Activated naive CD4-positive, alpha-beta T cell treated with anti-CD3 and anti-CD28 coated beads for 36 hours (primary cell): Measurements from ENCODE around the gene CNTN4. TPM values are rescaled to one million over a fixed set of nuclear protein-coding genes. Genes with fewer than 3 reads are reported as not detected.

ENCODE experiments used
- CTCF ChIA-PET: fragments of 350-600 bp; sonication (Branson Sonifier 250); formaldehyde crosslinking; loops from one replicate; lab custom pipeline; 2021; ENCODE audit warnings: antibody characterized with exemption; lab: Charles Lee
- DNase-seq: peaks from one replicate; pipeline ENCODE4 v3.0.0-alpha.2; 2020
- H3K27ac Mint-ChIP-seq: one replicate; pipeline ENCODE4 v1.8.0; 2021; ENCODE audit warnings: mild to moderate bottlenecking, mixed read lengths
- H3K27me3 Mint-ChIP-seq: one replicate; pipeline ENCODE4 v1.8.0; 2021; ENCODE audit warnings: low read depth, mixed read lengths
- H3K36me3 Mint-ChIP-seq: one replicate; pipeline ENCODE4 v1.8.0; 2021; ENCODE audit warnings: low read depth, mixed read lengths
- H3K4me1 Mint-ChIP-seq: one replicate; pipeline ENCODE4 v1.8.0; 2021; ENCODE audit warnings: low read depth, mixed read lengths
- H3K4me3 Mint-ChIP-seq: one replicate; pipeline ENCODE4 v1.8.0; 2021; ENCODE audit warnings: mild to moderate bottlenecking, moderate library complexity, mixed read lengths
- H3K9me3 Mint-ChIP-seq: one replicate; pipeline ENCODE4 v1.8.0; 2021; ENCODE audit warnings: mixed read lengths
- intact Hi-C: fragments of 100-400 bp; cut with micrococcal nuclease; formaldehyde crosslinking; loops from one replicate; pipeline ENCODE4 v1.15.1; 2023
- total RNA-seq, 2 experiments: library from RNA; stranded (reverse); gene quantifications; one replicate each; pipeline ENCODE4 v1.2.3, GENCODE V29; 2021

Gene CNTN4
- total RNA-seq, 2 experiments from 2014 or later, result not detected

DNA sequence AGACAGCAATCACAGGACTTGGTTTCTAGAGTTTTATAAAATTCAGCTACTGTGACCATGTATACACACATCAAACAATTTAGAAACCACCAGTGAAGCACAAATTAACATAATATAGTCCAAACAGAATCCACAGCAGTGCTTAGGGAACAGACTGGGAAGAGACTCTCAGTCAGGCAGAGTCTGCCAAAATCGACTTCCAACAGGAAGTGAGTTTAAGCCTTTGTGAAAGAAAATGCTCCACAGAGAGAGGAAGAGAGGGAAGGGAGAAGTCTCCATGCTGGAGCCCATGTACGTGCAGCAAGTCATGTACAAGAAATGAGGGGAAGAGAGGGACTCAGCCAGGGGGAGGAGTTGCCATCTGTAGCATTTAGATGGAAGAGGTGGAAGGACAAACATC, 838.9 kb downstream of the CNTN4 start:
- CTCF ChIA-PET, result interaction anchor here (0.6 kb wide), 1 partner anchor 15 kb away, joined by 3 read pairs; no protein-coding TSS in a partner anchor
- peaks cover 6% of the 10 kb centered on the region for H3K27me3 Mint-ChIP-seq
- H3K9me3 Mint-ChIP-seq, result no peaks in the 10 kb centered on the region
- H3K27ac Mint-ChIP-seq, result no peak overlapping the region
- no peaks in the 10 kb centered on the region for H3K4me1 Mint-ChIP-seq
- no peak for DNase-seq
- no peak overlapping the region for H3K4me3 Mint-ChIP-seq
- intact Hi-C loops, result no loop called here
- no peaks in the 10 kb centered on the region for H3K36me3 Mint-ChIP-seq

DNA sequence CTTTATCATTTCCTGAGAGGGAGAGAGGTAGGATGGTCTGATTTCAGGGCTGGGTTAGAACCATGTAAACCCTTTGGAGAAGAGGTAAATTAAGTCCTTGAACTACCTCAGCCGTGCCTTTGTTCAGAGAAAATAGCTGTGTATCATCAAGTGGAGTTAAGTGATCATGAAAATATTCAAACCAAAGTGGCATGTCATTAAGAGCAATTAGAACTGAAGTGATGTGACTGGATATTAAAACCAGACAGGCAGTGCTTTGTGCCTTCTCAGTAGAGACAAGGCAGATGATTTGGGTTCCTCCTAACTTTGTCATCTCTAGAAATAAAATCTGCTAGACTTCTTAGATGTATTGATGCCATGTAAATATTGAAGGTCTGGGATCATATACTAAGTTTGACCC, 840.0 kb downstream of the CNTN4 start:
- intact Hi-C loops, result no loop called here
- DNase-seq, result no peak
- Mint-ChIP-seq H3K9me3 (no peaks in the 10 kb centered on the region), H3K36me3 (no peaks in the 10 kb centered on the region), H3K27me3 (peaks cover 6% of the 10 kb centered on the region), H3K4me3 (no peak overlapping the region), H3K27ac (no peak overlapping the region), H3K4me1 (no peaks in the 10 kb centered on the region)
- CTCF ChIA-PET, result no interaction called here

DNA sequence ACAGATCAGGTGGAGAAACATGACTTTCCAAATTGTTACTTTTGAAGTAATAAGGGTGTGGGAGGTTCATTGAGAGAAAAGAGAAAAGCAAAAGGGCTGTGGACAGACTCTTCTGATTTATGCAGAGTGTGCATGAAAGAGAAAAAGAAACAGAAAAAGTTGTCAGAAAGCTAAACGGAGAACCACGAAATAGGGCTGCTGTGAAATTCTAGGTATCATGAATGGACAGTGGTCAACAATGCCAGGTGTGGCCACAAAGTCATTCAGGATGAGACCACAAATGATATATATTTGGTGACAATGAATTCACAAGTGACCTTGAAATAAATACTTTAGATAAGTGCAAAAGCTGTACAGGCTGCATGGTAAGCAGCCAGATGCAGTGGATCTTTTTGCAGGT, 841.4 kb downstream of the CNTN4 start:
- intact Hi-C loops, result no loop called here

DNA sequence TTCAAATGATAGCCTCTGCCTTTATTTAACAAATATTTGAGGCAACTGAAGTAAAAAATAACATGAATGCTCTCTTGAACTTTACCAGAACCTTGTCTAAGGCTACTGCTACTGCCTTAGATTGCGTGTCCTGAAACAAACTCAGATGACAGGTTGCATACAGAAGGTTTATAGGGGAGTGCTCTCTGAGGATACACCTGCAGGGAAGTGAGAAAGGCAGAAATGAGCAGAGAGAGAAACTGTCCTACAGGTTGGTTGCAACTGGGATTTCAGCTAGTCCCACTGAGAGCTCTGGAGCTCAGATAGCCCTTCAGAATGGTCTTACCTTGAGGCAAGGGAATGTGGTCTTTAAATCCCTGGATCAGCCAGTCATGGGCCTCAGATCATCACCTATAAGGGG, 846.0 kb downstream of the CNTN4 start:
- H3K9me3 Mint-ChIP-seq, result no peaks in the 10 kb centered on the region
- DNase-seq, result no peak
- intact Hi-C loops, result no loop called here
- no peak overlapping the region for H3K4me3 Mint-ChIP-seq
- peaks cover 5% of the 10 kb centered on the region for H3K27me3 Mint-ChIP-seq
- no peak overlapping the region for H3K27ac Mint-ChIP-seq
- no peaks in the 10 kb centered on the region for H3K4me1 Mint-ChIP-seq
- CTCF ChIA-PET, result no interaction called here
- no peaks in the 10 kb centered on the region for H3K36me3 Mint-ChIP-seq

More for the DNA sequence above, 841.4 kb downstream of the CNTN4 start:
- Mint-ChIP-seq H3K9me3 (no peaks in the 10 kb centered on the region), H3K27ac (no peak overlapping the region), H3K4me3 (no peak overlapping the region), H3K27me3 (peaks cover 6% of the 10 kb centered on the region), H3K4me1 (no peaks in the 10 kb centered on the region), H3K36me3 (no peaks in the 10 kb centered on the region)
- no peak for DNase-seq
- CTCF ChIA-PET, result interaction anchor here (1.1 kb wide), 1 partner anchor 18 kb away, joined by 6 read pairs; no protein-coding TSS in a partner anchor

DNA sequence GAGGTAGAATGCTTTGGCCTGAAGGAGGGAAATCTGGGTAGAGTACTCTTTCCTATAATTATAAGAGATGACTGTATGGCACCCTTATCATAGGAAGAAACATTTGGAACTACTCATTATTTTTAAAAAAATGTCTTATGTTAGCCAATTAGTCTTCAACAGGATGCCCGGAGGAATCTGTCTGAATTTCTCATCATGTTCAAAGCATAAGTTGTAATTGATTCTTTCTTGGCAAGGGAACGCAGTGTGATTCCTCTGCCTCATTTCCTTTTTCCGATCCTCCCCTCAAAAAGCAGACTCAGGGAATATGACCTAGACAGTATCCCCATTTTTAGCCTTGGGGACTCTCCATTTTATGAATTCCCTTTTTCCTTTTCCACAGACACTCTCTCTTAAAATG, 846.5 kb downstream of the CNTN4 start:
- CTCF ChIA-PET, result no interaction called here
- Mint-ChIP-seq H3K27me3 (peaks cover 5% of the 10 kb centered on the region), H3K4me3 (no peak overlapping the region), H3K36me3 (no peaks in the 10 kb centered on the region), H3K27ac (no peak overlapping the region), H3K4me1 (no peaks in the 10 kb centered on the region), H3K9me3 (no peaks in the 10 kb centered on the region)
- intact Hi-C loops, result no loop called here
- no peak for DNase-seq

DNA sequence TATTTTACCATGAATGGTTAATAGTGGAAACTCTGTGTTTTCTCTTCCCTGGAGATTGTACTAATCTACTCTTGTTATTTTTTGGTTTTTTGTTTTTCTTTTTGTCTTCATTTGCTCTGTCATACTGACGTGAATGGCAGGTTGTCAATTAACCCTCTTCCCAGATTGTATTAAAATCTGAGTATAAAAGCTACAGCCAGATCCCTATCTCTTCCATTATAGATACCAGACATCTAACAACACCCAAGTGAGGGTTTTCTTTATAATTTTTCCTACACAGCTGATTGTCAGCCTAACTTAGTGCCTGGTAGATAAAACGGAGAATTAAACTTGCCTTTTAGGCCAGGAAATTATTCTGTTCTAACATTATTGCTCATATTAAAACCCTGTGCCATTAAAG, 848.9 kb downstream of the CNTN4 start:
- Mint-ChIP-seq H3K27ac (no peak overlapping the region), H3K9me3 (no peaks in the 10 kb centered on the region), H3K36me3 (no peaks in the 10 kb centered on the region), H3K27me3 (peaks cover 2% of the 10 kb centered on the region), H3K4me3 (no peak overlapping the region), H3K4me1 (no peaks in the 10 kb centered on the region)
- DNase-seq, result no peak
- CTCF ChIA-PET, result interaction anchor here (0.6 kb wide), 2 partner anchors 135 to 274 kb away, joined by 3 to 4 read pairs; no protein-coding TSS in a partner anchor
- intact Hi-C loops, result no loop called here

DNA sequence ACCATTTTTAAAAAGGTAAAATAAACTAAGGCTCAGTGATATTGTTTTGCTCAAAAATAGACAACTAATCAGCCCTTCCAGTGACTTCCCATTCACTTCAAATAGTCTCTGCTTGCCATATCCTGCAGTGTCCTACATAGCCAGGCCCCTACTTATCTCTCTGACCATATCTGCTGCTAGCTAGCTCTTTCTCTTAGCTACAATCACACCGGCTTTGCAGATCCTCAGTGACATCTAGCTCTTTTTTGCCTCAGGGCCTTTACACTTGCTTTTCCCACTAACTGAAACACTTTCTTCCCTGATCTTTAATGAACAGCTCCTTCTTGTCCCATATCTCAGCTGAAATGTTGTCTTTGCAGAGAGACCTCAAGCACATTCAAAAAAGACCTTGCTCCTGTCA, 850.2 kb downstream of the CNTN4 start:
- Mint-ChIP-seq H3K9me3 (no peaks in the 10 kb centered on the region), H3K27ac (no peak overlapping the region), H3K36me3 (no peaks in the 10 kb centered on the region), H3K27me3 (peaks cover 2% of the 10 kb centered on the region), H3K4me3 (no peak overlapping the region), H3K4me1 (no peaks in the 10 kb centered on the region)
- no peak for DNase-seq
- CTCF ChIA-PET, result no interaction called here
- intact Hi-C loops, result no loop called here

DNA sequence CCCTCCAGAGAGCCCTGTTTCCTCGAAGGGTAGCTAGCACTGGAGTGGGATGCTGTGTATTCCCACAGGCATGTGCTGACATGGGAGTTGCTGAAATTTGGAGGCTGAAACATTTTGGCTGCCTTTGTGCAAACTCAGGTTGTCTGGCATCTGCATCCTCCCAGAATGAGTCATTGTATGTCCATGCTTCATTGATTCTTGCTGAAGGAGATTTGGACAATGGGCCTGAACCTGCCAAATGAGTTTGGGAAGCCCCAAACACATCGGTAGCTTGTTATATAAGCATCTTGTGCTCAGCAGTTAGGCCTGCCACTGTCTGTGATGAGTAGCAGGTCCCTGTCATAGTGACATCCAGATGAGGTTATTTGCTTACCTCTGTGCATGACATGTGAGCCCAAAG, 851.5 kb downstream of the CNTN4 start:
- Mint-ChIP-seq H3K9me3 (no peaks in the 10 kb centered on the region), H3K4me3 (no peak overlapping the region), H3K27me3 (peaks cover 2% of the 10 kb centered on the region), H3K27ac (no peak overlapping the region), H3K36me3 (no peaks in the 10 kb centered on the region), H3K4me1 (no peaks in the 10 kb centered on the region)
- DNase-seq, result no peak
- CTCF ChIA-PET, result interaction anchor here (1.4 kb wide), 1 partner anchor 28 kb away, joined by 3 read pairs; no protein-coding TSS in a partner anchor
- intact Hi-C loops, result no loop called here

DNA sequence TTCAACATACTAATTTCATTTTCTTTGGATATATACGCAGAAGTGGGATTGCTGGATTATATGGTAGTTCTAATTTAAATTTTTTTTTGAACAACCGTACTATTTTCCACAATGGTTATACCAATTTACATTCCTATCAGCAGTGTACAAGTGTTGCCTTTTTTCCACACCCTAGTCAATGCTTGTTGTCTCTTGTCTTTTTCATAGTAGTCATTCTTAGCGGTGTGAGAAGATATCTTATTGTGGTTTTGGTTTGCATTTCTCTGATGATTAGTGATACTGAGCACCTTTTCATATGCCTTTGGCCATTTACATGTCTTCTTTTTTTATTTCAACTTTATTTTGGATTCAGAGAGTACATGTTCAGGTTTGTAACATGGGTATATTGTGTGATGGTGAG, 858.4 kb downstream of the CNTN4 start:
- CTCF ChIA-PET, result no interaction called here
- H3K4me3 Mint-ChIP-seq, result no peak overlapping the region
- no peaks in the 10 kb centered on the region for H3K4me1 Mint-ChIP-seq
- no peaks in the 10 kb centered on the region for H3K9me3 Mint-ChIP-seq
- DNase-seq, result no peak
- H3K27ac Mint-ChIP-seq, result no peak overlapping the region
- no peaks in the 10 kb centered on the region for H3K36me3 Mint-ChIP-seq
- intact Hi-C loops, result no loop called here
- peaks cover 2% of the 10 kb centered on the region for H3K27me3 Mint-ChIP-seq

DNA sequence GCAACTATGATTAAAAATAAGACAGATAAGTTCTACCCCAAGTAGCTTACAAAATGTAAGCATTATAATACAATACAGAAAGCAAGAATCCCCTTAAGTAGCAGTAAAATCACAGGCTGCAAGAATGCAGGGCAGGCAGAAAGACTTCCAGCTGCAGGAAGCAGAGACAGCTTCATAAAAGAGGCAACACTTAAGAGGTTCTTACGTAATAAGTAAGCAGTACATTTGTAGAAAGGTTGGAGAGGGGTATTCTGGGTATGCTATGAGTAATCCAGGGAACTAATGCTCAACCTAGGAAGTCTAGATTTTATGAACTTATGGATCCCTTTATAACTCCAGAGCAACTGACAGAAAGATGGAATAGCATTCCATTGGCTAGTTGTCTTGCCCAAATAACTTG, 859.9 kb downstream of the CNTN4 start:
- no peak for DNase-seq
- CTCF ChIA-PET, result no interaction called here
- intact Hi-C loops, result no loop called here
- Mint-ChIP-seq H3K27ac (no peak overlapping the region), H3K4me1 (no peaks in the 10 kb centered on the region), H3K4me3 (no peak overlapping the region), H3K9me3 (no peaks in the 10 kb centered on the region), H3K36me3 (no peaks in the 10 kb centered on the region), H3K27me3 (peaks cover 2% of the 10 kb centered on the region)

DNA sequence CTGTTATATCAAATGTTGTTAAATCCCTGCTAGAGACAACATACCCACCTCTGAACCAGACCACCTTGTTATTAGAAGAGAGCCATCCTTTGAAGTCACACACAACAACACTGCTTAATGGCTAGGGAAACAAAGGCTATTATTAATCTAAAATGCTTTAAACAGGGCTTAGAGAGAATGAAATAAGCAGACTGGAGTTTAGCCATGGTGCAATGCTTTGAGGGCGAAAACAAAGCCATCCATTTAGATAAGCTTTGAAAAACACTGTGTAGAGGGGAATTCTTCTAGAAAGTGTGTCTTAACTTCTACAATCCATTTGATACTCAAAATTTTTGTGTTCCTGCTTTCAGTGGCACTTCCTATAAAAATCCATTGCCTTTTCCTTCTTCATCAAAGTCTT, 862.9 kb downstream of the CNTN4 start:
- no peak for DNase-seq
- H3K4me1 Mint-ChIP-seq, result no peaks in the 10 kb centered on the region
- H3K27ac Mint-ChIP-seq, result no peak overlapping the region
- intact Hi-C loops, result no loop called here
- no peaks in the 10 kb centered on the region for H3K36me3 Mint-ChIP-seq
- H3K9me3 Mint-ChIP-seq, result no peaks in the 10 kb centered on the region
- peaks cover 5% of the 10 kb centered on the region for H3K27me3 Mint-ChIP-seq
- CTCF ChIA-PET, result no interaction called here
- H3K4me3 Mint-ChIP-seq, result no peak overlapping the region

DNA sequence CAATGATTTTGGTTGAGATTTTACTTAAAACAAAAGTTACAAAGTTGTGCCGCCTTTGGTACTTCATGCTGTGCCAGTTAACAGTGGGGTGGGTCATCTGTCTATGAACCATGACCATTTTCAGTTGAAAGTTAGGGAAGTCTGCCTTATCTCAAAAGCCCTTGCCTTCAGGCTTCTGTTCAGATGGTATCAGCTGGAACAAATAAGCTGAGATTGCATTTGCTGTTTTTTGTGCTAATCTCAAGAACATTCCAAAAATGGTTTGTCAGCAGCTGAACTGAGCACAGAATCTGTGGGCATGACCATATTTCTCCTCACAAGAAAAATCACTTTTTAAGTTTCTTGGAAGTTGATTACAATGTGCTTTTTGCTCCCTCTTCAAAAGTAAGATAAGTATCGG, 869.2 kb downstream of the CNTN4 start:
- intact Hi-C loops, result no loop called here
- no peak for DNase-seq
- Mint-ChIP-seq H3K4me1 (no peaks in the 10 kb centered on the region), H3K9me3 (no peaks in the 10 kb centered on the region), H3K27me3 (peaks cover 16% of the 10 kb centered on the region), H3K27ac (no peak overlapping the region), H3K4me3 (no peak overlapping the region), H3K36me3 (no peaks in the 10 kb centered on the region)
- CTCF ChIA-PET, result no interaction called here

DNA sequence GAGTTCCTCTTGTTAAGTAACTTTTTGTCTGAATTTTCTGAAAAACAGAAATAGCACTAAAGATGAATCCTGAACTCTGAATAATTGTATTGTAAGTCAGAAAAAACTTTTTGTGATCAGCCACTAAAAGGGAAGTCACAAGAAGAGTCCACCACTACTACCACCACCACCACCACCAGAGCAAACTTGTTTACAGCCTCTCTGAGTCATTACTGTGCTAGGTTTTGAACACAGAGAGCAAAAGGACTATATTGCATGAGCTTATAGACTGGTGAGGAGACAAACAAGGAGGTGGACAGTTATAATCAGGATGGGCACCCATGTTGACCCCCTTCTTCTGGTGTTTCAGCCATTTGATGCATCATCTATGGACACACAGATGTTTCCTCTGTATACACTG, 869.8 kb downstream of the CNTN4 start:
- Mint-ChIP-seq H3K9me3 (no peaks in the 10 kb centered on the region), H3K27me3 (peaks cover 16% of the 10 kb centered on the region), H3K4me3 (no peak overlapping the region), H3K4me1 (no peaks in the 10 kb centered on the region), H3K36me3 (no peaks in the 10 kb centered on the region), H3K27ac (no peak overlapping the region)
- CTCF ChIA-PET, result no interaction called here
- intact Hi-C loops, result no loop called here
- DNase-seq, result no peak

DNA sequence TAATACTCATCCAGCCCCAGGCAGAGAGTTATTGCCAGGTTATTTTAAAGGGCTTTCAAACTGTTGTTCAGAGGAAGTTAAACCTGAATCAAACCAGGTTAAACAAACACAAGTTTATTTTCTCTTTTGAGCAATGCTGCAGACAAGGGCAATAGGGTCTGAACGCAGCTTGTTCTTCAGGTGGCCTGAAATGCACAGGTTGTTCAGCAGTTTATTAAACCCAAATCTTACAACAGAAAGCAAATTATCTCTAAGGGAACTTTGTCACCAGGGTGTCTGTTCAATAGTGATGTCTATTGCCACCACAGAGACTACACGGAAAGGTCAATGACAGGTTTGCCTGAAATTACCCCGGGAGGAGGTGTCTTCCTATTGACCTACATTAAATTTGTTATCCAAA, 877.5 kb downstream of the CNTN4 start:
- intact Hi-C loops, result no loop called here
- H3K9me3 Mint-ChIP-seq, result no peaks in the 10 kb centered on the region

More for the DNA sequence above, 877.5 kb downstream of the CNTN4 start:
- Mint-ChIP-seq H3K36me3 (no peaks in the 10 kb centered on the region), H3K27me3 (no peaks in the 10 kb centered on the region), H3K4me3 (no peak overlapping the region), H3K27ac (no peak overlapping the region), H3K4me1 (no peaks in the 10 kb centered on the region)
- no peak for DNase-seq
- CTCF ChIA-PET, result no interaction called here
